ACC112 (cell line): ENCODE measurements around the gene HSD17B3.
"Not testable (repeated sequence)": the region's sequence is repeated elsewhere in the genome, so short reads cannot be mapped to it uniquely, and the experiment has no call there.

Source experiments
- H2AFZ ChIP-seq: fragments of 200-600 bp; sonication (generic); one replicate; pipeline ENCODE4 v1.6.0; 2017; ENCODE audit warnings: antibody characterized with exemption, low read length; ENCODE audit not compliant: unreplicated experiment
- H3K27ac ChIP-seq: fragments of 200-600 bp; sonication (generic); 2 replicates; pipeline ENCODE4 v1.5.1; 2014; ENCODE audit warnings: low read depth, mild to moderate bottlenecking, antibody characterized with exemption, low read length, moderate library complexity
- H3K27me3 ChIP-seq: fragments of 200-600 bp; sonication (generic); 2 replicates; pipeline ENCODE4 v1.6.1; 2014; ENCODE audit warnings: mild to moderate bottlenecking, antibody characterized with exemption, low read length, moderate library complexity, mixed read lengths; ENCODE audit not compliant: insufficient read depth
- H3K36me3 ChIP-seq: fragments of 200-600 bp; sonication (generic); 2 replicates; pipeline ENCODE4 v1.6.1; 2016; ENCODE audit warnings: mild to moderate bottlenecking, antibody characterized with exemption, low read length, moderate library complexity, mixed read lengths; ENCODE audit not compliant: insufficient read depth
- H3K4me1 ChIP-seq: fragments of 200-600 bp; sonication (generic); one replicate; pipeline ENCODE4 v1.6.1; 2016; ENCODE audit warnings: low read length, mixed read lengths; ENCODE audit not compliant: insufficient read depth, unreplicated experiment, control insufficient read depth
- H3K4me3 ChIP-seq: fragments of 200-600 bp; sonication (generic); 2 replicates; pipeline ENCODE4 v1.5.1; 2014; ENCODE audit warnings: mild to moderate bottlenecking, low read depth, low read length
- H3K79me2 ChIP-seq: fragments of 200-600 bp; sonication (generic); one replicate; pipeline ENCODE4 v1.6.0; 2016; ENCODE audit warnings: low read length; ENCODE audit not compliant: control insufficient read depth, unreplicated experiment, insufficient read depth

HSD17B3 gene

DNA sequence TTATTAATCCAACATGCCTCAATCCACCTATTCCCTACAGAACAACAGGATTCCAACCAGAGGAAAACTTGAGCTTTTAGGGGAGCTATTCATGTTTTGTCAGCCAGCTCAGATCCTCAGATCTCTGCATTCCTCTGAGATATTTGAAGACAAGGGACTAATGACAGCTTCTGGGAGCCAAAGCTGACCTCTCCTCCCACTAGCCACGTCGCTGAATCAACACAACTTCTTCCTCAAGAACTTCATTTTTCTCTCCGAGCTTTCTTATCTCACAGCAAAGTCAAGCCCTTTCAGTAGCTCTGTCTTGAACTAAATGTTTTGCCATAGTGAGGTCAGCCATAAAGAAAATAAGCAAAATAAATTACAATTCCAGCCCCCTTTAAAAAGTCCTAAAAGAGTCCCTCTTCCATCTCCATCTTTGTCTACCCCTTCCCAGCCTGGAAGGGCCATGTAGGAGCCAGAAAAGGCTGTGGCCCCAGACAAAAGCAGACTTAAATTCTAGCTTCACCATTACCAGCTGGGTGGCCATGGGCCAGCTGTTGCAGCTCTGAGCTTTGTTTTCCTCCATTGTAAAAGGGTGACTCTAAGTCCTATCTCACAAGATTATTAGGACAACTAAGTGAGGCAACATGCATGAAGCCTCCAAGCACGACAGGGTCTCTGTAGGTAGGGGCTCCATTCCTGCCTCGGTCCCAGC is 65.0 kb downstream of the HSD17B3 start:
- H3K36me3 ChIP-seq, result no peaks in the 10 kb centered on the region
- H3K27ac ChIP-seq, result no peak overlapping the region
- H3K4me1 ChIP-seq, result peaks cover 5% of the 10 kb centered on the region
- peak overlapping the region; percentile 5 for H2AFZ ChIP-seq
- H3K27me3 ChIP-seq, result peaks cover 22% of the 10 kb centered on the region
- no peaks in the 10 kb centered on the region for H3K79me2 ChIP-seq
- H3K4me3 ChIP-seq, result no peak overlapping the region

DNA sequence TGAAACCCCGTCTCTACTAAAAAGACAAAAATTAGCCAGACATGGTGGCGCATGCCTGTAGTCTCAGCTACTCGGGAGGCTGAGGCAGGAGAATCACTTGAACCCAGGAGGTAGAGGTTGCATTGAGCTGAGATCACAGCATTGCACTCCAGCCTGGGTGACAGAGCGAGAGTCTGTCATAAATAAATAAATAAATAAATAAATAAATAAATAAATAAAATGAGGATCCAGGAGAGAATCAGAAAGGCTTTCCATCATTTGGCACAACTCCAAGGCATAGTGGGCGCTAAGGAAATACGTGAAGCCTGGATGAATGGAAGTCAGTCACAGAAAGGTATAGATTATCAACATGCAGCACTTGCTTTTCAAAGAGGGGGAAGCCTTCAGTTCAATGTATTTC is 65.6 kb downstream of the HSD17B3 start:
- not testable (repeated sequence) for H3K27ac ChIP-seq, H3K36me3 ChIP-seq, H3K79me2 ChIP-seq, H3K4me3 ChIP-seq, H3K4me1 ChIP-seq, H2AFZ ChIP-seq
- H3K27me3 ChIP-seq, result peaks cover 21% of the 10 kb centered on the region

DNA sequence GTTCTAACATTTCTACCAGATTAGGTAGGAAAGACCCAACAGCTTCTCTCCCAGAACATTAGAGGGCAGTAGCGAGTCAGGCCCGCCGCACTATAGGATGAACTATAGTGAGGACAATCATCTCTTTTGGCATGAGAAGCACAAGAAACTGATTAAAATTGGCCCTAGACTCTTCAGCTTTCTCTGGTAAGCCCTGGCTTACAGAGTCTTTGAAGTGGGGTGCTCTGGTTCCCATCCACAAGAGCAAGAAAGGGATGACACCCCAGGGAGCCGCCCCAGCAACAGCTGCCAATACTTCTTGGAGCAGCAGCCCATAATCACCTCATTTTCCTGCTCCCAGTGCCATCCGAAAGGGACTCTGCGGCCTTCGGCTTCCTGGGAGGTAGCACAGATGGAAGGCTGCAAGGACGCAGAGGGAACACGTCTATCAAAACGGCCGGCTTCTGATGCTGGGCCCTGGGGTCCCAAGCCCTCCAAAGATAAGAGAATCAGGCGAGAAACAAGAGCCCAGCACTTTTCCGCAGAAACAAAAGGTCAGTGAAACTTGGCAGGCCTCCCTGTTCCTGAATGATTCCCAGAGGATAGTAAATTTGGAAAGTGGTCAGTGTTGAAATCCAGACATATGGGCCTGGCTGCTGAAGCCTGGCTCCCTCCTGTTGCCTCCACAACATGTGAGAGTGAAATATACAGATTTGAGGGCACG is 69.3 kb downstream of the HSD17B3 start:
- Histone ChIP-seq H2AFZ (peak overlapping the region; percentile 10), H3K4me1 (peaks cover 5% of the 10 kb centered on the region), H3K36me3 (no peaks in the 10 kb centered on the region), H3K79me2 (no peaks in the 10 kb centered on the region), H3K27ac (no peak overlapping the region), H3K27me3 (peaks cover 12% of the 10 kb centered on the region; the same call in 1 of the 2 replicates), H3K4me3 (peak overlapping the region; percentile 21; the same call in 1 of the 2 replicates)

DNA sequence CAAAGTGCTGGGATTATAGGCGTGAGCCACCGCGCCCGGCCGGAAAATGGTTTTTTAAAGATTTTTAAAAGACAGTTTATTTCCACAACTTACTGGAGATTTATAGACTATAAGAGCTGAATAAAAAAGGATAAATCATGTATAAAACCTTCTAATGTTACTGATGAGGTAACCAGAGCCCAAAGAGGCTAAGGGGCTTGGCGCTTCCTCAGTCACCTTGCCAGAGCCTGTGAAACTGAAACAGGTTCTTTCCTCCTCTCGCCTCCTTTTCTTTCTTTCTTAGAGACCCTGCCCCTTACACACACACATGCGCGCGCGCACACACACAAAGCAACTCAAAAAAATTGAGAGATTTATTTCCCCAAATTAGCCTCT is 69.8 kb downstream of the HSD17B3 start:
- Histone ChIP-seq H3K36me3 (no peaks in the 10 kb centered on the region), H3K79me2 (no peaks in the 10 kb centered on the region), H3K4me3 (no peak overlapping the region), H2AFZ (no peak overlapping the region), H3K27me3 (peaks cover 10% of the 10 kb centered on the region; the same call in 1 of the 2 replicates), H3K27ac (no peak overlapping the region), H3K4me1 (peaks cover 5% of the 10 kb centered on the region)

DNA sequence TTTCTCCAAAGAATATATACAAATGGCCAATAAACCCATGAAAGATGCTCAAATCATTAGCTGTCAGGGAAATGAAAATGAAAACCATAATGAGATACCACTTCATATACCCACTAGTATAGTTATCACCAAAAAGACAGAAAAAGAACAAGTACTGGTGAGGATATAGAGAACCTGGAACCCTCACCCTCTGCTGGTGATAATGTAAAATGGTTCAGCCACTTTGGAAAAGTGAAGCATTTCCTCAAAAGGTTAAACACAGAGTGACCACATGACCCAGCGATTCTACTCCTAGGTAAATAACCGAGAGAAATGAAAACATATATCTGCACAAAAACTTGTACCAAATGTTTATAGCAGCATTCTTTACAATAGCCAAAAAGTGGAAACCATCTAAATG is 72.0 kb downstream of the HSD17B3 start:
- H3K79me2 ChIP-seq, result no peaks in the 10 kb centered on the region
- no peak overlapping the region for H2AFZ ChIP-seq
- no peak overlapping the region for H3K4me3 ChIP-seq
- peaks cover 7% of the 10 kb centered on the region; the same call in 1 of the 2 replicates for H3K27me3 ChIP-seq
- peaks cover 5% of the 10 kb centered on the region for H3K4me1 ChIP-seq
- no peaks in the 10 kb centered on the region for H3K36me3 ChIP-seq
- no peak overlapping the region for H3K27ac ChIP-seq

DNA sequence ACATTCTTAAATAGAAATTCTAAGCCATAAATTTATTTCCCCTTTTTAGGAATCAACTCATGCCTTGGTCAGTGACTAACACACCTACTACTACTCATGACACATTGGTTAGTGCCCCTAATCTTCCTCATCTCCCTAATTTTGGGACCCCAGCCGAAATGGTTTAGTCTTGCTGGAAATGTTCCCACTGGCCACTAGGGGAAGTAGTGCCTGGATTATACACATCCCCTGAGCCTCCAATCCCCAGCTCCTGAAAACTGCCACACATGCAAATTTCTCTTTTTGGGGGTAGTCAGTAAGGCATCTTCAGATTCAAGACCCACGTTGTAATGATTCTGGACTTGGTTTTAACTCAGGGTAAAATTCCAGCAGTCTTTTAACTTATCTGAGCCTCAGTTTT is 79.8 kb downstream of the HSD17B3 start:
- no peaks in the 10 kb centered on the region for H3K79me2 ChIP-seq
- H3K27ac ChIP-seq, result no peak overlapping the region
- H3K4me3 ChIP-seq, result no peak overlapping the region
- H2AFZ ChIP-seq, result no peak overlapping the region
- H3K36me3 ChIP-seq, result no peaks in the 10 kb centered on the region
- peaks cover 3% of the 10 kb centered on the region for H3K4me1 ChIP-seq
- H3K27me3 ChIP-seq, result peaks cover 23% of the 10 kb centered on the region

DNA sequence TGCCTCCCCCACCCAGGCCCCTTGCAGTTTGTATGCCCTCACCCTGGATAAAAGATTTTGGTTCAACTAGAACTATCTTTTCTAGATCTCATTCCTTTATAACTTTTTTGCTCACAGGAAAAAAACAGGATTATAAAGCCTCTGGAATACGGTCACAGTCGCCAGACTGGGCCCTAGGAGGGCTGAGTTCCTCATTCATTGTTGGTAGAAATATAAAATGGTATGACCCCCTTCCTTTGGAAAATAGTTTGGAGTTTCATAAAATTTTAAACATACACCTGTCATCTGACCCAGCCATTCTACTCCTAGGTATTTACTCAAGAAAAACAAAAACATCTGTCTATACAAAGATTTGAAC is 82.1 kb downstream of the HSD17B3 start:
- Histone ChIP-seq H2AFZ (no peak overlapping the region), H3K4me3 (no peak overlapping the region), H3K27ac (no peak overlapping the region), H3K36me3 (no peaks in the 10 kb centered on the region), H3K79me2 (no peaks in the 10 kb centered on the region), H3K27me3 (peaks cover 38% of the 10 kb centered on the region), H3K4me1 (peaks cover 3% of the 10 kb centered on the region)

DNA sequence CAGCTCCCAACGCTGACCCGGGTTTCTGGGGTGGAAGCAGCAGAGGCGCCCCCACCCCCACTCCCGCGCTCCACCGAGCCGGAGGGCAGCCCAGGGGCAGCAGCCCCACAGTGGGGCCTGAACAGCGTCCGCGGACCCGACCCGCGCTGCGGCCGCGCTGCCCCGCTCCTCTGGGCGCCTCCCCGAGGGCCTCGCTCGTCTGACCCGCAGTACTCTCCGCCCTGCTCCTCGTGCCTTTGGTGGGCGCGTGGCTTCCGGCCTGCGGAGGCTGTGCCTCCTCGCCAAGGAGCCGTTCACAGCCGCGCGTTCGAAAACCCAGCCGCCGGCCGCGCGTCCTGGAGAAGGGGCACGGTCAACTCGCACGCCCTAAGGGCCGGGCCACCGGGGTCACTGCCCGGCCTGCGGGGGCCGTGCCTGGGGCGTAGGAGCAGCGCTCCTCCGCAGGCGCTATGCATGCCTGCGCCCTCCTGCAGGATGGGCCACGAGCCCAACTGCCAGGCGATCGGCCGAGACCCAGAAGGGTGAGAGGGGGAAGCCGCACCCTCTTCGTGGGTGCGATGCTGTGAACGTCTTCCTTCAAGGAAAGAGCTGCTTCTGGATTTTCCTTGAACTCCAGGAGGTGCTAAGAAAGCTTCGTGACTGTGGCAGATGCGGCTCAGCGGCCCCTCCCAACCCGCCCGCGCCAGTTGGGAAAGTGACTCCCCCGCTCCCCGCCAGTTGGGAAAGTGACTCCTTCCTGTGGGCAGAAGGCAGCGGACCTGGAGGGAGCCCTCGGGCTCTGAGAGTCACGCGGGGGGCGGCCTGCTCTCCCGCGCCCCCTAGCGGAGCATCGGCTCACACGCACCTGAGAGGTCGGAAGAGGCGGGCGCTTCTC is 82.7 kb downstream of the HSD17B3 start:
- Histone ChIP-seq H3K36me3 (no peaks in the 10 kb centered on the region), H3K27ac (no peak overlapping the region), H3K4me3 (peak overlapping the region; percentile 56), H3K4me1 (peaks cover 3% of the 10 kb centered on the region), H3K79me2 (no peaks in the 10 kb centered on the region), H2AFZ (peak overlapping the region; percentile 47), H3K27me3 (peaks cover 38% of the 10 kb centered on the region)

DNA sequence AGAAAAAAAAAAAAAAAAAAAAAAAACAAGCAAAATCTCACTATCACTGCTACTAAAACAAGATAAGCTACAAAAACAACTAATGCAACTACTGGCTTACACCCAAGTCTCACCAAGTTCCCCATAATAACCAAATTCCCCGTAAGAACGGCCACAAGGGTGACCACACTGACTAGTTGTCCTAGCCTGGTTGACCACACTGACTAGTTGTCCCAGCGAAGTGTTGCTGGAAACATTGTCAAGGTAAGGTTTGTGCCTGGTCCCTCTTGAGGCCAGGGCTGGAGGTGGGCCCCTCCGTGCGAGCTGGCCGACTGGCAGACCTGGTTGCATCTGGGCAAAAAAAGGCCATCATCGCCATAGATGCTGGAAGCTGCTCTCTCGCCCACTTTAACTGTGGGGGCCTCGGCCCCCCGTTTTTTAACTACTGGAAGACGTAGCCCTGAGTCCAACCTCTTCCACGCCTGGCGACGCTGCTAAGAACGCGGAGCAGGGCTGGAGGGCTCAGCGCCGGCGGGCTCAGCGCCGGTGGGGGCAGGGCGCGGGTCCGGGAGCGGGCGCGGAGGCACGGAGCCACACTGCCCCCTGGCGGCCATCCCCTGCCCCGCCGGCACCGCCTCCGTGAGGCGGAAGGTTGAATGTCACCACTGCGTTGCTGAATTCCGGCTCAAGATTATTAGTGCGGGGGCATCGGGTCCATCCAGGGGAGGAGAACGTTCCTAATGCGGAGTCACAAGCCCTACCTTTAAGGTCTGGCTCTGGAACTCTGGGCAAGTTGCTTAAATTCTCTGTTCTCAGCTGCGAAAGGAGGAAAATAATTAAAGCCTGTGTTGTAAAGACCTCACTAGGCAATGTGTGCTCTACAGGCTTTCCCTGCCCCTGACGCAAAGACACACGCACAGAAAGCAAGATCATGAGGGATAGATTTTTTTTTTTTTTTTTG is 84.0 kb downstream of the HSD17B3 start:
- Histone ChIP-seq H3K36me3 (no peaks in the 10 kb centered on the region), H2AFZ (peak overlapping the region; percentile 85), H3K4me3 (peak overlapping the region; percentile 68), H3K79me2 (no peaks in the 10 kb centered on the region), H3K4me1 (peaks cover 3% of the 10 kb centered on the region), H3K27ac (no peak overlapping the region), H3K27me3 (peaks cover 26% of the 10 kb centered on the region)

DNA sequence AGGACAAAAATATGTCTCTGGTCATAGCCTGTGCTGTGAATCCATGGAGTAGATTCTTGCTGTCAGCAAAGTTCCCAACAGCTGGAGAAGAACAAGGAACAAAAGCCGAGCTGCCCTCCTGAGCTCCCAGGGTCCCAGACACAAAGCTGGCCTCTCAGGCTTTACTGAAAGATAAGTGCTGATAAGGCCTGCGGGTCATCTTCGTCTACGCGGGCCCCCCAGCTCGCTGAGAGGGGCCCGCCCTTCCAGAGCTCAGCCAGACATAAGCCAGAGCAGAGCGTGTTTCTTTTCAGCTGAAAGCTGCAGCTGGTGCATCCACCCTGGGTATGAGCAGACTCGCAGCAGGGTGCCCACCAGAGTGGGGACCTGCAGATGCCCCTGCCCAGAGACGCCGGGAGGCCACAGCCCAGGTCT is 84.7 kb downstream of the HSD17B3 start:
- no peaks in the 10 kb centered on the region for H3K36me3 ChIP-seq
- no peak overlapping the region for H3K27ac ChIP-seq
- no peaks in the 10 kb centered on the region for H3K79me2 ChIP-seq
- H2AFZ ChIP-seq, result no peak overlapping the region
- peaks cover 3% of the 10 kb centered on the region for H3K4me1 ChIP-seq
- H3K27me3 ChIP-seq, result peaks cover 19% of the 10 kb centered on the region; the same call in 1 of the 2 replicates
- H3K4me3 ChIP-seq, result no peak overlapping the region
